Frontal cortex (tissue), 4 donors: Measurements from ENCODE around the gene KIAA1671. TPM values are rescaled to one million over a fixed set of nuclear protein-coding genes. Genes with fewer than 3 reads are reported as not detected.
"Not testable (repeated sequence)": the region's sequence is repeated elsewhere in the genome, so short reads cannot be mapped to it uniquely, and the experiment has no call there.

Experiments used
- DNase-seq, 2 donors: peaks; one replicate each; pipeline ENCODE4 v3.0.0; 2012; ENCODE audit warnings: low spot score in 2 of 2
- FAIRE-seq: peaks from 2 replicates; lab custom pipeline; 2012; peaks lifted over from hg19 to GRCh38; lab: Jason Lieb, UNC
- total RNA-seq: library from RNA; depleted of rRNA; stranded (reverse); fragments of >200 nt; gene quantifications from one replicate; pipeline ENCODE4 v1.2.3, GENCODE V29; 2014
- donor health status: control.
- donor health status: control.
- donor health status: control.

The KIAA1671 gene
- total RNA-seq, 1 donor from 2014 or later = 4.1 TPM

DNA sequence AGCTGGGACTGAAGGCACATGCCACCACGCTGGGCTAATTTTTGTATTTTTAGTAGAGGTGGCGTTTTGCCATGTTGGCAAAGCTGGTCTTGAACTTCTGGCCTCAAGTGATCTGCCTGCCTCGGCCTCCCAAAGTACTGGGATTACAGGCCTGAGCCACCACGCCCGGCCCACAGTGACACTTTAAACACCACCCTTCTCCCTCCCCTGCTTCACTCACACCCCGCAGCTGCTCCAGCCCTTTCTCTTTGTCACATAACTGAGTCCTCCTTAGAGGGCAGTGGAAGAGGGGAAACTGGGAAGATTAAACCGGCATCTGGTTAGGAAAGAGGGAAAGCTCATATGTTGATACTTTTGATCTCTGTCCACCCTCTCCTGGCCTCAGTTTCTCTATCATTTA is 252.0 kb downstream of the KIAA1671 start:
- not testable (repeated sequence) for FAIRE-seq, DNase-seq

DNA sequence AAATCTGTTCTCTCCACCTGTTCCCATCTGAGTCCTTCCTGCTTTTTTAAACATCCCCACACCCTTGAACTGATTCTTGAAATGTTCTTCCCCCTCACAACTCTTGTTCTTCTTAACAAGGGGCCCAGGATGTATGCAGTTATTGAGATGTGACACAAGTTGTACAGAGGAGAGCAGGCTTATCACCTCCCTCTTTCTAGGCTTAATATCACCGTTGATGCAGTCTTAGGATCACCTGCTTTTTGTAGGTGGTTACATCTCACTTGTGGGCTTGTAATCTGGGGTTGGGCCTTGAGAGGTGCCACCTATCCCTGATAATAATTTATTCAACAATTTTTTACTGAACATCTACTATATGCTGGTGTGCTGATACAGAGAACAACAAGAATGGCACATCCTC is 253.3 kb downstream of the KIAA1671 start:
- DNase-seq (no peak), FAIRE-seq (no peak)

- DNase-seq (no peak), FAIRE-seq (no peak)
These were observed 254.5 kb downstream of the KIAA1671 start for GRCh38 chr22:25206998-25207397.

- DNase-seq (no peak), FAIRE-seq (no peak)
These were observed 255.1 kb downstream of the KIAA1671 start for GRCh38 chr22:25207553-25208157.

- FAIRE-seq = no peak
- DNase-seq = no peak
These were observed 255.8 kb downstream of the KIAA1671 start for GRCh38 chr22:25208328-25208727.

DNA sequence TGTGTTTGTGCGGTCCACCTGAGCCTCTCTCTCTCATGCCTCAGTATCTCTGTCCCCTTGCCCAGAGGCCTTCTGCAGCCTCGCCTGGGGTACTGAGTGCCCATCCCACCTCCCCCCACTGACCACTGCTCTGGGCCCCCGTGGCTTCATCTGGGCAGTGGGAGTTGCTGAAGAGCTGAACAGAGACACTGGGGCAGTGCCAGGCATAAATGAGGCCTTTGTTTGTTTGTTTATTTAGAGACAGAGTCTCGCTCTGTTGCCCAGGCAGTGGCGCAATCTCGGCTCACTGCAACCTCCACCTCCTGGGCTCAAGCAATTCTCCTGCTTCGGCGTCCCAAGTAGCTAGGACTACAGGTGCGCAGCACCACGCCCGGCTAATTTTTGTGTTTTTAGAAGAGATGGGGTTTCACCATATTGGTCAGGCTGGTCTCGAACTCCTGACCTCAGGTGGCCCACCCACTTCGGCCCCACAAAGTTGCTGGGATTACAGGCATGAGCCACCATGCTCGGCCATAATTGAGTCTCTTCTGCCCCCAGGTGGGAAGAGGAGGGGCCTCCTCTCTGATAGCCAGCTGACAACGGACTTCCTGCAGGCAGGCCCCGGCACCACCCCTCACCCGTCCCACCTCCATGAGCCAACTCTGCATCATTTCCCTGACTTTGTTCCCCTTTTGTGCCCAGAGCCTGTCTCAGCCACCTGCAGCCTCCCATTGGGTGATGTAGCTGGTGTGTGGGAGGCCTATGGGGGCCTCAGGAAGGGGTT is 256.4 kb downstream of the KIAA1671 start:
- no peak for FAIRE-seq
- DNase-seq = no peak

DNA sequence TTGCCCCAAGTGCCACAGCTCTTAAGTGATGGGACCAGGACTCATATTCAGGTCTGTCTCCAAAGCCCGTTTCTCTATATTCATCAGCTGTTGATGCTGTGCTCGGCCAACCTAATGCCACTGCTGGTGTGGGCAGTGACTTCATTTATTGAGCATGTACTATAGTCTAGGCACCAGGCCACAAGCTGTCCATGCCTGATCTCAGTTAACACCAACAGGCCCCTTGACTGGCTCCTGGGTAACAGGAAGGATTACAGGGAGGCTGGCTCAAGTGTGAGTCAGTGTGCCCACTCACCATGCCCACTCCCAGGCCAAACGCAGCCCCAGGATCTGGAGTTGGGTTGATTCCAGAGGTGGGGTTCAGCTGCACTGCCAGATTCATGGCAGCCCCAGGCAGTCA is 258.3 kb downstream of the KIAA1671 start:
- FAIRE-seq (no peak), DNase-seq (no peak)

- FAIRE-seq = no peak
These were observed 259.8 kb downstream of the KIAA1671 start for GRCh38 chr22:25212337-25212736.

GRCh38 chr22:25213221-25213620 is 260.7 kb downstream of the KIAA1671 start:
- no peak for DNase-seq
- FAIRE-seq = no peak

More at GRCh38 chr22:25212337-25212736, 259.8 kb downstream of the KIAA1671 start:
- no peak for DNase-seq

DNA sequence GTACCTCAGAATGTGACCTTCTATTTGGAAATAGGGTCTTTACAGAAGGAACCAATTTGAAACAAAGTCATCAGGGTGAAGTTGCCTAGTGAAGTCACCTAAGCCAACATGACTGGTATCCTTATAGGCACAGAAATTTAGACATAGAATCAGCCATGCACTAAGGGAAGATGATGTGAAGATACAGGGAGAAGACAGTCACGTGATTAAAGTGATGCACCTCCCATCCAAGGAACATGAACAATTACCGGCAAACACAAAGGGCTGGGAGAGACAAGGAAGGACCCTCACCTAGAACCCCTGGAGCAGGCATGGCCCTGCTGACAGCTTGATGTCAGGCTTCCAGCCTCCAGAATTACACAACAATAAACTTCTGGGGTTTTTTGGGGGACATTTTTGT is 263.7 kb downstream of the KIAA1671 start:
- FAIRE-seq (no peak), DNase-seq (no peak)

- DNase-seq (no peak), FAIRE-seq (no peak)
These were observed 266.7 kb downstream of the KIAA1671 start, which contains the start of gene CRYBB2 for GRCh38 chr22:25219211-25219689. TSS of gene CRYBB2 (plus strand) at chr22:25219639. CDS start at chr22:25221430, 1,791 bp downstream.

DNA sequence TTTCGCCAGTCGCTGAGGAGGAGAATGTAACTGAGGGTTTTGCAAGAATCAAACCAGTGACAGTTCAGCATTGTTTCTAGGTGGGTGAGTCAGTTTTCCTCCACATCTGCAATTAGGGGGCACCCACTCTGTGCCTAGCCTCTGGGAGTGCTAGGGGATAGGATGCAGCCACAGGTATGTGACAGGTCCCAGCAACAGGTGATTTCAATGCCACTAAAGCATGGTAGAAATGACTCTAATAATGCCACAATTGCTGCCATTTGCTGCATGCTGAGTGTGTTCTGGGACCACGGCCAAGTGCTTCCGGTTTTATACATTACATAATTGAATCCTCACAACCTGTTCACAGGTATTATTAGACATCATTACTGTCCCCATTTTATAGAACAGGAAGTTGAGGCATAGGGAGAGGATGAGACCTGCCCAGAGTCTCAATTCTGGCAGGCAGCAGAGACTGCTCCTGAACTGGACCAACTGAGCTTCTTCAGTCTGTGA is 267.5 kb downstream of the KIAA1671 start:
- FAIRE-seq = no peak
- DNase-seq = no peak

DNA sequence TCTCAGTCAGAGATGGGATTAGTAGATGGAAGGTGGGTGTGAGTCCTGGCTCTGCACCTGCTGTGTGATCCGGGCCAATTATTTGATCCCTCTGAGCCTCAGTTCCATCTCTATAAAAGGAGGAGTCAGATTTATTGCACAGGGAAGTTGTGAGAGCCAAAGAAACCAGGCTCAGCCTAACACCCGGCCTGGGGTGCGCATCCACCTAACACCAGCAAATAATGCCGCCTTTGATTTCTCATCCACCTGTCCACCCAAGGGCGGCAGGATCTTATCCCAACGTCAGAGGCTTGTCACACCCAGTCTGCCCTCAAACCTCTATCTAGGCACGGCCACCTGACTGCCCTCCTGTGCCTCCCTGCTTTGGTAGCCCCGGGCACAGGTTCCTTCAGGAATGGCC is 269.3 kb downstream of the KIAA1671 start:
- no peak for DNase-seq
- no peak for FAIRE-seq

GRCh38 chr22:25223269-25223850 is 270.8 kb downstream of the KIAA1671 start:
- DNase-seq (no peak), FAIRE-seq (no peak)

GRCh38 chr22:25228822-25229221 is 276.3 kb downstream of the KIAA1671 start:
- no peak for DNase-seq
- FAIRE-seq = no peak

DNA sequence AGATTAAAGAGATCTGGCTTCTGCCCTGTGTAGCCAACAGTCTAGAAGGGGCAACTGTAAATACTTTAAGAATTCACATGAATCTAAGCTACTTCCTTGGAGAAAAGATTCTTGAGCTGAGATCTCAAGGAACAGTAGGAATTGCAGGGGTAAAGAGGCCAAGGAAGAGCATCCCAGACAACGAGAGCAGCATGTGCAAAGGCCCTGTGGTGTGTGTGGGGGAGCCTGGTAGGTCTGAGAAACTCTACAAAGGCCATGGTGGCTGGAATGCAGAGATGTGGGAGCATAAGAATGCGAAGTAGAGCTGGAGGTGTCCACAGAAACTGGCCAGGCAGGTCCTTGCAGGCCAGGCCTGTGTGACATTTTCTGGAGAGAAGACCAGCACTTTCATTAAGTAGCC is 278.2 kb downstream of the KIAA1671 start:
- not testable (repeated sequence) for FAIRE-seq

GRCh38 chr22:25232301-25232700 is 279.8 kb downstream of the KIAA1671 start:
- no peak for DNase-seq
- no peak for FAIRE-seq

More for the DNA sequence above, 278.2 kb downstream of the KIAA1671 start:
- DNase-seq = not testable (repeated sequence)

DNA sequence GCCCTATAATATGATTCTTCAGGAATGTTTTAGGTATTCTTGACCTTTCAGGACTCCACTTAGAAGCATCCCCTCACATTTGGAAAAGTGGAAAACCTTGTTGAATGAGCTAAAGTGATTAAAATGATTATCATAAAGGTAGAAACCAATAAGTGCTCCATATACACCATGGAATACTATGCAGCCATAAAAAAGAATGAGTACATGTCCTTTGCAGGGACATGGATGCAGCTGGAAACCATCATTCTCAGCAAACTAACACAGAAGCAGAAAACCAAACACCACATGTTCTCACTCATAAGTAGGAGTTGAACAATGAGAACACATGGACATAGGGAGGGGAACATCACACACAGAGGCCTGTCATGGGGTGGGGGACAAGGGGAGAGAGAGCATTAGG is 281.2 kb downstream of the KIAA1671 start:
- not testable (repeated sequence) for DNase-seq, FAIRE-seq

DNA sequence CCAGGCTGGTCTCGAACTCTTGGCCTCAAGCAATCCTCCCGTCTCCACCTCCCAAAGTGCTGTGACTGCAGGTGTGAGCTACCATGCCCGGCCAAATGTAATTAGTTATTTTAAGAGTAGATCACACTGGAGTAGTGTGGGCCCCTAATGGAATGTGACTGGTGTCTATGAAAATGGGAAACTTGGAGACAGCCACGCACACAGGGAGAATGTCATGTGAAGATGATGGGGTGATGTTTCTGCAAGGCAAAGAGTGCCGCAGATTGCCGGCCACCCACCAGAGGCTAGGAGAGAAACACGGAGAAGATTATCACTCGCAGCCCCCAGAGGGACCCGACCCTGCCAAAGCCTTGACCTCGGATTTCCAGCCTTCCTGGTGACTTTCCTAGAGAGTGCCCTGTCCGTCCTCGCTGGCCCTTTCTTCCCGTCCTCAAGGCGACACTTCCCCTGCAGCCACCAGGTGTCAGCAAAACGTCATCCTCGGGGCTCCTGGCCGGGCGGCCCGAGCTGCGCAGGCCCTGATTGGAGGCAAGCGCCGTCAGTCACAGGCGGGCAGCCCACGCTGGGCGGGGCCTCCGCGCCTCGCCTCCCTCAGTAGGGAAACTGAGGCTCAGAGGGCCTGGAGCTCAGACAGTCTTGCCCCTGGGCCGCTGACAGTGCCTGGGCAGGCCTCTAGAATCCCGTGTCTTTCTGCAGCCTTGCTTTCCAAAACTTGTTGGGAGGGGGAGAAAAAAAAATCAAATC is 283.2 kb downstream of the KIAA1671 start:
- peak; percentile 48 to 90 for DNase-seq
- FAIRE-seq = no peak

- FAIRE-seq = no peak
- DNase-seq = no peak
These were observed 283.9 kb downstream of the KIAA1671 start for GRCh38 chr22:25236417-25236816.
